Mucosa of gallbladder (tissue), 1 donor: ENCODE results near the gene C1QTNF12. TPM values are rescaled to one million over a fixed set of nuclear protein-coding genes. Genes with fewer than 3 reads are reported as not detected.
A peak's percentile ranks its signal among the peaks of the same experiment; 100 is the strongest.

ENCODE experiments used
- DNase-seq: peaks from one replicate; pipeline ENCODE4 v3.0.0-alpha.2; 2020; ENCODE audit warnings: low spot score
- total RNA-seq: library from RNA; stranded (reverse); gene quantifications from one replicate; pipeline ENCODE4 v1.2.1, GENCODE V29; 2021
- donor health status: DM: no; HTN: no; CAD: no.

The C1QTNF12 gene
- total RNA-seq, 1 donor from 2014 or later, result 4.9 TPM

DNA sequence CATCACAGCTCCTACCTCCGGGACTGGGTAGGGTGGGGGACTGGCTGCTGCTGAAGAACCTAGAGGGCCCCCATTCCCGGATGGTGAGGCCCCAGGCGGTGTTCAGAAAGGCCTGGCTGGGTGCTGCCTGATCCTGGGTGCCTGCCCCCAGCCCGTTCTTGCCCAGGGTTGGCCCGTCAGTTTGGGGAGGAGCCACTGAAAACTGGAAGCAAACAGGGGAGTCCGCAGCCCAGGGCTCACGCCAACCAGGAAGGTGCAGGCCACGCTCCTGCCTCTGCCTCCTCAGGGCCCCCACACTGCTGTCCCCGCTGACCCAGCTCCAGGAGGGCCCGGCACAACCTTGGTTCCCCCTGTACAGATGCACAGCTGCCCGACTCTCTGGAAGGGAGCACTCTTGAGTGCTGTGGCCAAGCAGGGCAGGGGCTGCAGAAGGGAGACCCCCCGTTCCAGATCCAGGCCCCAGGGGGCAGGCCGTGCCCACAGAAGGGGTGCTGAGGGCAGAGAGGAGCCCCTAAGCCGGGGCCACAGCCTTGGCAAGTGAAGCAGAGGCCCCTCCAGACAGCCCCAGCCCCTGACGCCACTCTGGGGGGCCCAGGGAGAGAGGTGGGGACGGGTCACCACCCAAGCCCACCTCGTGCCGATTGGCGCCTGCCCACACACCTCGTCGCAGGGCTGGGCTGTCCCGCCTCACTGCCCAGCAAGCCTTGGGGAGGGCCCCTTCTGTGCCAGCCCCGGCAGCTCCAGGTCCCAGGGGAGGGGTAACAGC is 5.5 kb downstream of the C1QTNF12 start:
- no peak for DNase-seq

DNA sequence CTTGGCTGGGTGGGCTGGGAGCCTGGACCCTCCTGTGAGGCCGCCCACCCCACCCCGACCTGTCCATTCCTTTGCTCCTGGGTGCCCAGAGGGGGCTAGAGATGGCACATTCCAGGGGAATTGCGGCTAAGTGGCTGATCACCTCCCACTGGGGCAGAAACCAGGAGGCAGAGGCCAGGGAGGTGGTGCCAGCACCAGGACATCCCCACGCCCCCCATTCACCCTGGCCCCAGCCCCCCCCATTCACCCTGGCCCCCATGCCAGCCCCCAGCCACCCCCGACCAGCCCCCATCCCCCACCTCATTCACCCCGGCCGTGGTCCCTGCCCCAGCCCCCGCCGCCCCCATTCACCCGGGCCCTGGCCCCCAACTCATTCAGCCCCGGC is 6.2 kb downstream of the C1QTNF12 start:
- no peak for DNase-seq

GRCh38 chr1:1239614-1240347 is 6.7 kb downstream of the C1QTNF12 start:
- no peak for DNase-seq

GRCh38 chr1:1239227-1239613 is 7.3 kb downstream of the C1QTNF12 start:
- no peak for DNase-seq

DNA sequence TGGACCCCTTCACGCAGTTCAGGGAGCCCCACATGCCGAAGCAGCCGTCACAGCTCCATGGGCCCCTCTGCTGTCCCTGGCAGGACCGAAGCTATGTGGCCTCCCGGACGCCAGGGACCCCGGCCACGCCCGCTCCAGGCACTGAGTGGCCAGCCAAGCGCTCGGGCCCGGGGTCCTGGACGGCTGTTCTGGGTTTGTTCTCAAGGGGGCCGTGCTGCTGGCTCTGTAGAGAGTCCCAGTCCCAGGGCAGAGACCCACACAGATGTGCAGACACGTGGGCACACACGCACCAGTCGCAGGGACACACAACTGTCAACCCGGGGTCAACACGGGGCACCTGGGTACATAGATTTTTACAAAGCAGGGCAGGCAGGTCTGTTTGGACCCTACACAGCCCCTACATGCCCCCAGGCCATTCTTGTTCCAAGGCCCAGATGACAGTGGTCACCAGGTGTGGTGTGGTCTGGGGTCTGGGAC is 7.8 kb downstream of the C1QTNF12 start:
- no peak for DNase-seq

- no peak for DNase-seq
Observed at GRCh38 chr1:1237874-1238701, 8.4 kb downstream of the C1QTNF12 start.

DNA sequence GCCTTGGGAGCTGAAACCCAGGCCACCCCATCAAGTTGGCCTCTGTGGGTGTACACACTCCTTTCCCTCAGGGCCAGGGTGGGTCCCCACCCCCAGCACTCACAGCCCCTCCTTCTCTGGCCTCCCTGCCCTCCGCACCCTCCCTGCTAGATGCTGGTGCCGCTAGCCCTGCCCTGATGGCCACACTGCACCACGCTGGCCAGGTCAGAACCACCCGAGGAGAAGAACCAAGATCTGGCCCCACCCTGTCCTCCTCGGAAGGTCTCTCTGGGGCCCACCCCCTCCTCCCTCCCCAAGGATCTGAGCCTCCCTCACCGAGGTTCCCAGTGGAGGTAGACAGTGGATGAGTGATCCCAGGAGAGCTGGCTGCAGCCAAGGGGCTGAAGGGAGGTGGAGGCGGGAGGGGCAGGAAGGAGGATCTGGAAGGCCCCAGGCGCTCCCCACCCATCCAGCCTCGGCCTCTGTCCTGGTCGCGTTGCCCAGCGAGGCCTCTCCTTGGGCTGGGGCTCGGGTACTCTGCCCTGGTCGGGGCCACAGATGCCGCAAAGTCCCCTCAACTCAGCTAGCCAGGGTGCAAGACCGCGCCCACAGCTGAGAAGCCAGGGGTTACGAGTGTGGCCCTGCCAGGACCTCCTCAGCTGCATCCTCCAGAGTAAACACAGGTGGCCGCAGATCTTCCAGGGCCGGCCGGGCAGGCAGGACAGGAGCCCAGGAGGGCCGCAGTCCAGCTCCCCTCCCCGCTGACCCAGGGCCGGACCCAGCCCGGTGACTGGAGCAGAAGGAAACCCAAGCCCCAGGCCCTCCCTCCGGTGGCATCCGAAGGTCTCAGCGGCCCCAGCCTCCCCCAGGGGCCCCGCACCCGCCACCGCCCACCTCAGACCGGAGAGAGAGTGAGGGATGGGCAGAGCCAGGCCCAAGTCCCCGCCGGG is 9.3 kb downstream of the C1QTNF12 start:
- DNase-seq, result no peak

DNA sequence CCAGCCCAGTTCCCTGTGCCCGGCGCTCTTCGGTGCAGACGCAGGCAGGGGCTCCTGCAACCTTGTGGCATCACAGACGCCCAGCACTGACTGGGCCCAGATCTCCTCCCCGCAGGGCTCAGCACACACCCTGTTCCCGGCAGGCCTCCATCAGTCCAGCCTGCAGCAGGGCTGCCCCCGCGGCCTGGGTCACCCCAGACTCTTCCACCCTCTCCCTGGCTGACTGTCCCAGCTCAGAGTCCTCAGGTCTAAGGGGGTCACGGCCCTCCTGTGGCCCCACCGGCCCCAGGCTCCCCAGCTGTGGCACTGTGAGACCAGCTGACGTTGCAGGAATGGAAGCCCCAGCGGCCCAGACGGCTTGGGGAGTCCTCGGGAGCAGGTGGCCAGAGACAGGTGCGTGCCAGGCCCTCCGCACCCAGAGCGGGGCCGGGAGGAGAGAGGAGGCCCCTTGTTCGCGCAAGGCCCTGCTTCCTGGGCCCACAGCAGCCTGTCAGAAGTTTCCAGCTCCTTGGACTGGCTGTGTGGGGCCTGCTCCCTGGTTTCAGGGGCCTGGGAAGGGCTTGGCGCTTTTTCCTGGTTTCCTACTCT is 10.3 kb downstream of the C1QTNF12 start:
- DNase-seq, result no peak

DNA sequence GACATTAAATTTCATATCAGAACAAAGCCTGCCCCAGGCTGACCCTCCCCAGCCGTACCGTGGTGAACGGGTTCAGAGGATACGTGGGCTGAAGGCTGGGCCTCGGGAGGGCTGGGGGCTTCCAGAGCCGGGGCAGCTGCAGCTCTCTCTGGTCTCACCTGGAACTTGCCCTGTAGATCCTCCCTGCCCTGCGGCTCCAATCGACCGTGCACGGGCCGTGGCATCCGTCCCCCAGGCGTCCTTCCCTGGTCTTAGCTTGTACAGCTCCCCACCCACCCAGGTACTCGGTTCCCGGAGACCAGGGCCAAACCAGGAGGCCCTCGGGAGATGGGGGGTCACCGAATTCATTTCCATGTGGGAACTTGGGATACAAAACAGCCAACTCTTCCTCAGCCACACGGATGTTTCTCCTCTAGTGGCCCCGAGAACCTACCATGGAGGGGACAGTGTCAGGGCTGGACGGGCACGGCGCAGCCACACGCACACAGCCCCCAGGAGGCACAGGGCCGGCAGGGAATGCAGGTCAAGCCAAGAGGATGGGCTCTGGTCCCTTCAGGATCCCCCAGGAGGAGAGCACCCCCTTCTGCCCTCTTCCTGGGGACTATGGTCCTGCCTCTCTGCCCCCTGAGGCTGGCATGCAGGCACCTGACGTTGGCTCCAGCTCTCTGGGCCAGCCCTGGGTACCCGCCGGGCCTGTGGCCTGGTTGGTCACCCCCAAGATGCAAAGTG is 11.3 kb downstream of the C1QTNF12 start:
- no peak for DNase-seq

DNA sequence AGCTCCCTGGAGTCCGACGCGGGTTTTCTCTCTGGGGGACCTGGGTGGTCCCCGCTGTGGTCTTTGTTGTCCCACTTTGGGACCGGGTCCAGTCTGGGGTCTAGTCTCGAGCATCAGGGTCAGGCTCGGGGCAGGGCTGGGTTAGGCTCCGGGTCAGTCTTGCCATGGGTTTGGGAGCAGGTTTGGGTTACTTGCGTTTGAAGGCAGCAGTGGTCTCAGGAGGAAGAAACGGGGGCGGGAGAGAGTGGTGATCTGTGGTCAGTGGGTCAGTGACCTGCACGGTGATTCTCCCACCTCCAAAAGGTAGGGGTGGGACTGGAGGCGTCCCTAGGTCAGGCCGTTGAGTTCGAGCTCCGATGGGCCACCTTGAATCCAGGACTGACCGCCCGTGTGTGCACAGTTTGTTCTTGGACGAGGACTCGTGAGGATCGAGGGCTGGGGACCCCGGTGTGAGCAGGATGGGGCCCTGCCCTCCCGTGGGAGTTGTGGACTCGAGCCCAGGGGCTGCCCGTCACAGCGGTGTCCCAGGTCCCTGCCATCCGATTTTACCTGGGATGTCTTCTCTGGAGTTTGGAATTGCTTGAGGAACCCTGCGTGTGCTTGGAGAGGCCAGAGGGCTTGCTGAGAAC is 12.2 kb downstream of the C1QTNF12 start:
- no peak for DNase-seq

- DNase-seq, result no peak
Observed at GRCh38 chr1:1233567-1233892, 13.0 kb downstream of the C1QTNF12 start.

DNA sequence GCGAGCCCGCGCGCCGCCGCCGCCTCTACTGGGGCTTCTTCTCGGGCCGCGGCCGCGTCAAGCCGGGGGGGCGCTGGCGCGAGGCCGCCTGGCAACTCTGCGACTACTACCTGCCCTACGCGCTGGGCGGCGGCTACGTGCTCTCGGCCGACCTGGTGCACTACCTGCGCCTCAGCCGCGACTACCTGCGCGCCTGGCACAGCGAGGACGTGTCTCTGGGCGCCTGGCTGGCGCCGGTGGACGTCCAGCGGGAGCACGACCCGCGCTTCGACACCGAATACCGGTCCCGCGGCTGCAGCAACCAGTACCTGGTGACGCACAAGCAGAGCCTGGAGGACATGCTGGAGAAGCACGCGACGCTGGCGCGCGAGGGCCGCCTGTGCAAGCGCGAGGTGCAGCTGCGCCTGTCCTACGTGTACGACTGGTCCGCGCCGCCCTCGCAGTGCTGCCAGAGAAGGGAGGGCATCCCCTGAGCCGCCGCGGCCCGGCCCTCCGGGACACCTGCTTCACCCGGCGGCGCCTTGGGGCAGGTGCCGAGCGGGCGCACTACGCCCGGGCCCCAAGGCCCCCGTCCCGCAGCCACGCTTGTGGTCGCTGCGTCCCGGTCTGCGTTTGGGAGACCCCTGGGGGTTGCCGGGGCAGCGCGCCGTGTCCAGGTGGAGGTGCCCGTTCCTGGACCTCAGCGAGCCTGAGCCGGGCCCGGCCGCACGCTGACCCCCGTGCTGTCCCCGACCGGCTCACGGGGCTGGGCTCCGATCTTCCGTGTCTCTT is 13.5 kb downstream of the C1QTNF12 start:
- no peak for DNase-seq

DNA sequence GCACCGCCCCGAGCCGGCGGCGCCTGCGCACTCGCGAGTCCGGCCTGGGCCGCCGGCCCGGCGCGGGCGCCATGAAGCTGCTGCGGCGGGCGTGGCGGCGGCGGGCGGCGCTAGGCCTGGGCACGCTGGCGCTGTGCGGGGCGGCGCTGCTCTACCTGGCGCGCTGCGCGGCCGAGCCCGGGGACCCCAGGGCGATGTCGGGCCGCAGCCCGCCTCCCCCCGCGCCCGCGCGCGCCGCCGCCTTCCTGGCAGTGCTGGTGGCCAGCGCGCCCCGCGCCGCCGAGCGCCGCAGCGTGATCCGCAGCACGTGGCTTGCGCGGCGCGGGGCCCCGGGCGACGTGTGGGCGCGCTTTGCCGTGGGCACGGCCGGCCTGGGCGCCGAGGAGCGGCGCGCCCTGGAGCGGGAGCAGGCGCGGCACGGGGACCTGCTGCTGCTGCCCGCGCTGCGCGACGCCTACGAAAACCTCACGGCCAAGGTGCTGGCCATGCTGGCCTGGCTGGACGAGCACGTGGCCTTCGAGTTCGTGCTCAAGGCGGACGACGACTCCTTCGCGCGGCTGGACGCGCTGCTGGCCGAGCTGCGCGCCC is 14.2 kb downstream of the C1QTNF12 start, which contains the start of gene B3GALT6:
Gene B3GALT6 (plus strand): TSS at position 30 of the 588 bp plus-strand sequence. CDS start 42 bp downstream, at position 72.
- no peak for DNase-seq

- DNase-seq, result peak; percentile 97
Observed at GRCh38 chr1:1231400-1232207, 14.9 kb downstream of the C1QTNF12 start, which contains the start of gene SDF4. SDF4 (minus strand) TSS chr1:1232001; CDS start chr1:1228772, 3,229 bp downstream.

DNA sequence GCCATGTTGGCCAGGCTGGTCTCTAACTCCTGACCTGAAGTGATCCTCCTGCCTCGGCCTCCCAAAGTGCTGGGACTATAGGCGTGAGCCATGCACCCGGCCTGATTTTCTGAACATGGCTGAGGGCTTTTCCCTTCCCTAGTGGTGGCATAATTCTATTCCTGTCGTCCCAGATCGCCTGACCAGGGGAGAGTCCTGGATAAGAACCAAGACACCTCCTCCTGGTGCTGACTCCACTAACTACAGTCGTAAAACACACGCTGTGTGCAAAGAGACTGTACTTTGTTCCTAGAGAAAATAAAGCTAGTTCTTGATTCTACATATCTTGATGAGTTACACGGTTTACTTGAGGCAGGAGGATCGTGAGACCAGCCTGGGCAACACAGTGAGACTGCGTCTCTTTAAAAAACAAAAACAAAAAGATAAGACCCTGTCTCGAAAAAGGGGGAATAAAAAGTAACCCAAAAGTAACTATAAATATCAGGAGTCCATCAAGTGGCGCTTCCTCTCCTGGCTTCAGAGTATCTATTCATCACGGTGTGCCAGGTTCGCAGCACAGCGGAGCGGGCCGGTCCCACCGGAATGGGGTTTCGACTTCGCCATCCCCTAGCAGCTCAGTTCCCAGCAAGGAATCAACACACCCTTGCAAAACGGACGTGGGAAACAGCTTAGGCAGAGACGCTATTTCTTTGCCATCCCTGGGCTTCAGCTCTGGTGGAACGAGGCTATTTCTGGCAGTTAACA is 15.7 kb downstream of the C1QTNF12 start:
- no peak for DNase-seq

GRCh38 chr1:1229770-1230169 is 16.8 kb downstream of the C1QTNF12 start:
- no peak for DNase-seq
